Left lung (tissue), 10 donors: Measurements from ENCODE around the gene NOP10. TPM values are rescaled to one million over a fixed set of nuclear protein-coding genes. Genes with fewer than 3 reads are reported as not detected.
A peak's percentile ranks its signal among the peaks of the same experiment; 100 is the strongest.

Experiments
- ATAC-seq: fragments of 200-7000 bp; cut with Tn5 transposase; one replicate; pipeline ENCODE4 v1.9.1; 2020; ENCODE audit warnings: moderate library complexity
- DNase-seq, 4 donors: peaks; one replicate each; pipeline ENCODE4 v3.0.0-alpha.2; 2013 to 2020
- H3K27ac ChIP-seq, 2 donors: fragments of 200-600 bp; sonication (generic) in 1 of 2; one replicate each; pipeline versions ENCODE4 v1.5.0 to v1.8.0; 2020 to 2021
- H3K27me3 ChIP-seq, 2 donors: fragments of 200-600 bp; sonication (generic) in 1 of 2; one replicate each; pipeline versions ENCODE4 v1.5.0 to v1.8.0; 2020 to 2021
- H3K36me3 ChIP-seq, 2 donors: fragments of 200-600 bp; sonication (generic) in 1 of 2; one replicate each; pipeline versions ENCODE4 v1.5.0 to v1.8.0; 2020 to 2021
- H3K4me1 ChIP-seq, 2 donors: fragments of 200-600 bp; one replicate each; pipeline ENCODE4 v1.8.0; 2021
- H3K4me3 ChIP-seq, 2 donors: fragments of 200-600 bp; sonication (generic) in 1 of 2; one replicate each; pipeline versions ENCODE4 v1.5.0 to v1.8.0; 2020 to 2021; ENCODE audit warnings: mild to moderate bottlenecking in 1 of 2
- H3K9me3 ChIP-seq, 2 donors: fragments of 200-600 bp; sonication (generic) in 1 of 2; one replicate each; pipeline versions ENCODE4 v1.5.0 to v1.8.0; 2020 to 2021
- CTCF ChIP-seq, 2 donors: fragments of 200-600 bp; sonication (generic) in 1 of 2; IDR thresholded peaks; one replicate each; pipeline versions ENCODE4 v1.5.0 to v1.8.0; 2021; ENCODE audit warnings: antibody characterized with exemption in 2 of 2
- intact Hi-C, 2 donors: fragments of 100-400 bp; cut with DNase I; formaldehyde crosslinking; loops; one replicate each; pipeline versions ENCODE4 v1.11.2 to v1.14.2; 2022
- polyA plus RNA-seq, 6 donors: library from polyadenylated mRNA; unstranded; fragments of 120-200 nt; gene quantifications; one replicate each; pipeline ENCODE4 v1.2.1, GENCODE V29; 2013; ENCODE audit not compliant: insufficient read length in 6 of 6
- total RNA-seq, 2 donors: library from RNA; stranded (reverse); fragmentation: NEBNext Ultra II Directional; extraction: Animal tissue kit (Norgen Biotek cat#: 25700); gene quantifications; one replicate each; pipeline ENCODE4 v1.2.1, GENCODE V29; 2021
- donor health status: DM: no; HTN: yes; CAD: no.
- donor health status: DM: no; HTN: no; CAD: no.

Gene NOP10
- total and polyA plus RNA-seq, 8 donors: 99.8 to 188 (median 110) TPM

- H3K9me3 ChIP-seq: no peaks in the 10 kb centered on the region
- no peaks in the 10 kb centered on the region for H3K27me3 ChIP-seq
- intact Hi-C loops: no loop called here
- no peak overlapping the region for H3K4me3 ChIP-seq
- TF ChIP-seq CTCF (IDR thresholded peaks at IDR 0.05): no peak
- no peaks in the 10 kb centered on the region for H3K36me3 ChIP-seq
- no peak for ATAC-seq
- H3K4me1 ChIP-seq: no peaks in the 10 kb centered on the region
- H3K27ac ChIP-seq: no peak overlapping the region
- DNase-seq: no peak
Measured at GRCh38 chr15:34374816-34375215, 31.9 kb upstream of the NOP10 start.

GRCh38 chr15:34373951-34374350, 31.0 kb upstream of the NOP10 start:
- DNase-seq (no peak), ATAC-seq (no peak)
- Histone ChIP-seq H3K4me3 (no peak overlapping the region), H3K36me3 (no peaks in the 10 kb centered on the region), H3K4me1 (no peaks in the 10 kb centered on the region), H3K27me3 (no peaks in the 10 kb centered on the region), H3K27ac (no peak overlapping the region), H3K9me3 (no peaks in the 10 kb centered on the region)
- TF ChIP-seq CTCF (IDR thresholded peaks at IDR 0.05): no peak
- intact Hi-C loops: no loop called here

- Histone ChIP-seq H3K36me3 (no peaks in the 10 kb centered on the region), H3K27me3 (no peaks in the 10 kb centered on the region), H3K9me3 (no peaks in the 10 kb centered on the region), H3K4me3 (no peak overlapping the region), H3K27ac (no peak overlapping the region), H3K4me1 (peaks cover 10 to 14% of the 10 kb centered on the region in 2 donors)
- ATAC-seq: no peak
- DNase-seq: no peak
- TF ChIP-seq CTCF (IDR thresholded peaks at IDR 0.05): no peak
- intact Hi-C loops: no loop called here
Measured at GRCh38 chr15:34370643-34371042, 27.7 kb upstream of the NOP10 start.

- intact Hi-C loops: no loop called here
- no peak for ATAC-seq
- DNase-seq: no peak
- Histone ChIP-seq H3K4me3 (no peak overlapping the region), H3K9me3 (no peaks in the 10 kb centered on the region), H3K27ac (no peak overlapping the region), H3K4me1 (peaks cover 11 to 20% of the 10 kb centered on the region in 2 donors), H3K27me3 (no peaks in the 10 kb centered on the region), H3K36me3 (no peaks in the 10 kb centered on the region)
- TF ChIP-seq CTCF (IDR thresholded peaks at IDR 0.05): no peak
Measured at GRCh38 chr15:34370129-34370528, 27.2 kb upstream of the NOP10 start.

GRCh38 chr15:34367101-34368081, 24.5 kb upstream of the NOP10 start, which contains the start of gene LPCAT4:
LPCAT4 (minus strand) TSS chr15:34367196; CDS start chr15:34367100, 96 bp downstream.
- TF ChIP-seq CTCF (IDR thresholded peaks at IDR 0.05): peak; percentile 89 to 90
- peaks cover 11 to 22% of the 10 kb centered on the region in 2 donors for H3K4me1 ChIP-seq
- no peaks in the 10 kb centered on the region for H3K36me3 ChIP-seq
- peak within 1 kb of the TSS; percentile 86 to 87 for H3K4me3 ChIP-seq
- intact Hi-C loops: no loop called here
- ATAC-seq (peak; percentile 95), DNase-seq (peak; percentile 84 to 98 (median 90))
- no peaks in the 10 kb centered on the region for H3K27me3 ChIP-seq
- H3K27ac ChIP-seq: peak within 1 kb of the TSS; percentile 98 to 99
- H3K9me3 ChIP-seq: no peaks in the 10 kb centered on the region
